AG04450 (cell line): ENCODE data around the gene DKK3. TPM values are rescaled to one million over a fixed set of nuclear protein-coding genes. Genes with fewer than 3 reads are reported as not detected.
A peak's percentile ranks its signal among the peaks of the same experiment; 100 is the strongest.

Experiments used
- CTCF ChIA-PET: fragments of 300-600, 350-600 bp; formaldehyde crosslinking; extraction: SDS; loops from one replicate; lab custom pipeline; 2022; ENCODE audit warnings: antibody characterized with exemption, inconsistent platforms; lab: Charles Lee
- POLR2A ChIA-PET: fragments of 350-600 bp; formaldehyde crosslinking; extraction: SDS; loops from one replicate; lab custom pipeline; 2021; ENCODE audit warnings: antibody characterized with exemption, inconsistent platforms; lab: Yijun Ruan, JAX
- DNase-seq: peaks from one replicate; pipeline ENCODE4 v3.0.0-alpha.2; 2011; ENCODE audit warnings: low read depth, low spot score
- H3K27ac ChIP-seq: one replicate; pipeline ENCODE4 v1.5.1; 2012; ENCODE audit warnings: low read depth, low read length, control low read depth
- H3K27me3 ChIP-seq: one replicate; pipeline ENCODE4 v1.6.0; 2012; ENCODE audit warnings: low read length; ENCODE audit not compliant: control insufficient read depth, insufficient read depth
- H3K4me3 ChIP-seq: 2 replicates; pipeline ENCODE4 v1.5.1; 2011; ENCODE audit warnings: mild to moderate bottlenecking, low read depth, low read length, control low read depth
- H3K9me3 ChIP-seq: 2 replicates; pipeline ENCODE4 v1.5.1; 2012; ENCODE audit warnings: low read length; ENCODE audit not compliant: control insufficient read depth, insufficient read depth
- polyA plus RNA-seq: library from polyadenylated mRNA; depleted of rRNA; stranded (reverse); fragments of >200 nt; gene quantifications from 2 replicates; pipeline ENCODE4 v1.2.3, GENCODE V29; 2011
- TF ChIP-seq, protein P1 (sequence below): IDR thresholded peaks from 2 replicates; pipeline ENCODE4 v1.5.1; 2011; ENCODE audit warnings: low read depth, low read length, control low read depth, inconsistent platforms

Gene DKK3
- polyA plus RNA-seq, 1 experiment: 928 TPM

DNA sequence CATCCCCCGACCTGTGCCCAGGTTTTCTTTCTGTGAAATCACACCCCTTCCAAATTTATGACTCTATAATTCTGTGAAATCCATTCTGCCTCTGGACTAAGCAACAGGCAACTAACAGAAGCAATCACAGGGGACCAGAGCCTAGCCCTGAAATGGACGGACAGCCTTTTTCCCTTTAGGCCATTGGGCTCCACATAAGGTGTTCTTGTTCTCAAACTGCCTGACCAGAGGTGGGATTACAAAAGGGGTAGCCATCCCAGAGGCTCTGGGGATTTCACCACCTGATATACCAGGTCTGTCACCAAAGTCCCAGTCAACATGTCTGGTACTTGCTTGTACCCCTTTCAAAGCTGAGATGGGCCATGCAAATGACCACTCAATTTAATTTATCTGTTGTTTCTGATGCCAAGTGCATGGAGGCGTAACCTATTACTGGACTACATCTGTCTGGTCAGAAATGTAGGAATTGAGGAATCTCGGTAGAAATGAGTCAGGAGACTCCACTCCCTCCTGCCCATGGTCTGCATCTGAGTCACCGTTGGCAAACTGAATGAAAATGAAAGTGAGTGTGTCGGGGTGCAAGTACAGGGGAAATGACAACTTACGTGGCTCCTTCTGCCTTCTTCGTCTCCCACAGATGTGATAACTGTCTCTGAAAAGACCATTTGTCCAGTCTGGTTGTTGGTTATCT, 10.2 kb downstream of the DKK3 start:
- TF ChIP-seq, protein P1, sequence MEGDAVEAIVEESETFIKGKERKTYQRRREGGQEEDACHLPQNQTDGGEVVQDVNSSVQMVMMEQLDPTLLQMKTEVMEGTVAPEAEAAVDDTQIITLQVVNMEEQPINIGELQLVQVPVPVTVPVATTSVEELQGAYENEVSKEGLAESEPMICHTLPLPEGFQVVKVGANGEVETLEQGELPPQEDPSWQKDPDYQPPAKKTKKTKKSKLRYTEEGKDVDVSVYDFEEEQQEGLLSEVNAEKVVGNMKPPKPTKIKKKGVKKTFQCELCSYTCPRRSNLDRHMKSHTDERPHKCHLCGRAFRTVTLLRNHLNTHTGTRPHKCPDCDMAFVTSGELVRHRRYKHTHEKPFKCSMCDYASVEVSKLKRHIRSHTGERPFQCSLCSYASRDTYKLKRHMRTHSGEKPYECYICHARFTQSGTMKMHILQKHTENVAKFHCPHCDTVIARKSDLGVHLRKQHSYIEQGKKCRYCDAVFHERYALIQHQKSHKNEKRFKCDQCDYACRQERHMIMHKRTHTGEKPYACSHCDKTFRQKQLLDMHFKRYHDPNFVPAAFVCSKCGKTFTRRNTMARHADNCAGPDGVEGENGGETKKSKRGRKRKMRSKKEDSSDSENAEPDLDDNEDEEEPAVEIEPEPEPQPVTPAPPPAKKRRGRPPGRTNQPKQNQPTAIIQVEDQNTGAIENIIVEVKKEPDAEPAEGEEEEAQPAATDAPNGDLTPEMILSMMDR: no peak
- peak overlapping the region; percentile 84 for H3K27ac ChIP-seq
- ChIA-PET CTCF (interaction anchor here (1.7 to 2.4 kb wide), 2 partner anchors 11 to 283 kb away, joined by 5 read pairs; no protein-coding TSS in a partner anchor), POLR2A (interaction anchor here (0.6 kb wide), 1 partner anchor 21 kb away, joined by 3 read pairs; no protein-coding TSS in a partner anchor)
- H3K27me3 ChIP-seq: no peaks in the 10 kb centered on the region
- peak; percentile 69 for DNase-seq
- H3K4me3 ChIP-seq: peak overlapping the region; percentile 43
- no peaks in the 10 kb centered on the region for H3K9me3 ChIP-seq

DNA sequence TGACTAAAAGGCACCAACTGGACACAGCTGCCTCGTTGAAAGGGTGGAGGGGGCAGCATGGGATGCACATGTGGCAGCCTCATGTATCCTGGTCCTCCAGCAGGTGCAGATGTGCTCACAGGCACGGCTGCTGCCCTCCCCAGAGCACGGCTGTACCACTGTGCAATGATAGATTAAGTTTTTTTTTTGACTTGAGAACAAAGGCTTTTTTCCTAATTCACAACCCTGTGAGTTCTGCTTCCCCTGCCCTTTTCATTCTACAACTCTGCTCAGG, 11.4 kb downstream of the DKK3 start:
- no peak overlapping the region for H3K27ac ChIP-seq
- H3K4me3 ChIP-seq: no peak overlapping the region
- TF ChIP-seq, protein P1: no peak
- no peaks in the 10 kb centered on the region for H3K9me3 ChIP-seq
- H3K27me3 ChIP-seq: no peaks in the 10 kb centered on the region
- POLR2A ChIA-PET: no interaction called here
- no peak for DNase-seq
- CTCF ChIA-PET: no interaction called here

DNA sequence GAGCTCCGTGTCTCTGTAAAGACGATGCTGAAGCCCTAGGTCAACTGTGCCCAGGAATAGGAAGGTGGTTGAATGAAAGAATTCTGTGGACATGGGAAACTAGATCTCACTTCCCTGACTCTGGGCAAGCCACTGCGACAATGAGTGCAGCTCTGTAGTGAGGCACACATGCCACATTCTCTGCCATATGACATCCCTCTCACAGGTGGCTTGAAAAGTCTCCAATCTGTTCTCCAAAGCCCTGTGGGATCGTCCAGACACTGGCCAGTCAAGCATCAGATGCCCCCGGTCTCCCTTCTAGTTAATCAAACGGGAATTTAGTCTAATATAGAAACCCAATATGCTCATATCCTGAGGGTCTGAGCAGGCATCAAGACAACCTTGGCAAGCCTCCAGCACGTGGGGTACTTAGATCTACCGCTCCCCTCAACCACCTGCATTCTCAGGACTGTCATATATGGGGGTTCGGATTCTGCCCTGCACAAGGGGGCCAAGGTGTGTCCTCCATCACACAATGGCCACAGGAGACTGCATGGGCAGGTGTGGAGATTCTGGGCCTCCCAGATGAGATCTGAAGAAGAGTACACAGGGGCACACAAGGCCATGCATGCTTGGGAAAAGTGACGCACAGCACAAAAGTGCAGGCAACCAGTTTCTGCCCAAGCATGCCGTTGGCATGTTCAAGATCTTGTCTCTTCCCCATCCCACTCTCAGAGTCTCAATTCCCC, 11.9 kb downstream of the DKK3 start:
- TF ChIP-seq, protein P1: no peak
- H3K4me3 ChIP-seq: no peak overlapping the region
- DNase-seq: no peak
- CTCF ChIA-PET: interaction anchor here (0.7 kb wide), 1 partner anchor 198 kb away, joined by 3 read pairs; no protein-coding TSS in a partner anchor
- no peak overlapping the region for H3K27ac ChIP-seq
- POLR2A ChIA-PET: no interaction called here
- H3K9me3 ChIP-seq: no peaks in the 10 kb centered on the region
- H3K27me3 ChIP-seq: no peaks in the 10 kb centered on the region

DNA sequence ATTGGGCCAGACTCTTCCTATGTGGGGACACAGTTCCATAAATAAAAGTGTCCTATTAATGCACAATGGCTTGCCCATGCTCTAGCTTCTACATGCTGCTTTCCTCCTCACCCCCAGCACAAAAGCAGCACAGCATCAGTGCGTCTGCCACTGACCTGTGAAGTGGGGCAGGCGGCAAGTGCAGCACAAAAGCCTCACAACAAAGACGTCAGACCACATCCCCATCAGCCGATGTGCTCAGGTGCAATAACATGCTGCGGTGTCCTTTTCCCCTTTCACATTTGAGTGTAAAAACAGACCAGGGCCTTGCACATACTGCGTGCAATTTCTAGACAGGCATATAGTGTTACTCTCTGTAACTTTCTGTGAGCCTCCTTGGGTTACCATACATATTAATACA, 12.8 kb downstream of the DKK3 start:
- Histone ChIP-seq H3K27ac (no peak overlapping the region), H3K4me3 (no peak overlapping the region), H3K27me3 (no peaks in the 10 kb centered on the region), H3K9me3 (no peaks in the 10 kb centered on the region)
- ChIA-PET CTCF (interaction anchor here (0.7 kb wide), 1 partner anchor 197 kb away, joined by 3 read pairs; no protein-coding TSS in a partner anchor), POLR2A (no interaction called here)
- DNase-seq: no peak
- TF ChIP-seq, protein P1: no peak

DNA sequence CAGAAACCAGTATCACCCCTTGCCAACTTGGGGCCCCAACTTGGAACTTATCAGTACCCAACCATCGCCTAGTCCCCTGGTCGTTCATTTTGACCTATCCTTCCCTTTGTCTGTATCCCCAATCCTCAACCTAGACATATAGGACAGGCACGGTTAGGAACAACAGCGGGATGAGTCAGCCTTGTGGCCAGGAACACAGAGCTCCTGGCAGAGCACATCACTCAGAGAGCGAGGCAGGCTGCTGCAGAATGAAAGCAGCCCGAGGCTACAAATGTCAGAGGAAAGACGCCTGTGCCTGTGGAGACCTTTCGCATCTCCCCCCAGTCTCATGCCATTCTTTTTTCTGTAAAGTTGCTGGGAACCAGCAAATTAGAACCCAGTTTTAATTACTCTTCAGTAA, 14.6 kb downstream of the DKK3 start:
- TF ChIP-seq, protein P1: no peak
- no peak overlapping the region for H3K4me3 ChIP-seq
- H3K27ac ChIP-seq: no peak overlapping the region
- ChIA-PET CTCF (interaction anchor here (0.7 kb wide), 2 partner anchors 17 to 1491 kb away, joined by 3 to 5 read pairs; no protein-coding TSS in a partner anchor), POLR2A (interaction anchor here (0.6 to 1.0 kb wide), 3 partner anchors 13 to 1409 kb away, joined by 3 to 5 read pairs (median 5); no protein-coding TSS in a partner anchor)
- no peaks in the 10 kb centered on the region for H3K9me3 ChIP-seq
- DNase-seq: no peak
- H3K27me3 ChIP-seq: no peaks in the 10 kb centered on the region
